AML-193 (cell line): ENCODE measurements around the gene BMP10.

Experiments used
- DNase-seq, 2 experiments: peaks; one replicate each; lab custom pipeline; 2025; lab: John Stamatoyannopoulos, UW

BMP10 gene

DNA sequence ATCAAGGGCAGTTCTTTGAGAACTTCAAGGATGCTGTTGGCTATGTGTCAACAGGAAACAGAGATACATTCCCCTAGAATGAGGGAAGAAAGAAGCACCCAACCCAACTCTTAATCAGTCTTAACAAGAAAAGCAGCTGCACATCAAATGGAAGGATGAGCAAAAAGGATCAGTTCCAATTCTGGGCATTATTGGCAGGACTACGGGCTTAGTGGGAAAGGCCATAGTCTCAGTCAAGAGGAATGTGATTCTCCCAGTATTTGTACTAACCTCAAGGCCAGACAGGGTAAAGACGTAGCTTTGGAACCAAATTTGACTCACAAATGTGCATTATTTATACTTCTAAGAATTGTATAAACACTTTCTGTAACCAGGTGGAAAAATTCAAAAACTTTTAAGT, 18.2 kb downstream of the BMP10 start:
- DNase-seq: no peak

DNA sequence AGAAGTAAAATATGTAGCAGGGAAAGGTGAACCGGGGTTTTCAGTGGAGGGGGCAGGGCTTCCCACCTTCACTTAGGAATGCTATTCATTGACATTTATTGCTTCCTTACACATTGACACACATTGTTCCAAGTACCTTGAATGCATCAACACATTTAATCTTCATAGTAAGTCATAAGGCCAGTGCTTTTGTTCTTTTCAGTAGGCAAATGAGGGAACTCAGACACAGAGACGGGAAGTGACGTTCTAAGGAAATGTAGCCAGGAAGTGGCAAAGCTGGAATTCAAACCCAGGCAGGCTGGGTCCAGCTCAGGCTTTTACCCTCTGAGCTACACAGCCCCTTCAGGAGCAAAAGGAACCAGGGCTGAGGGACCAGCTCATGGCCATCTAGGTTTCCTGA, 20.7 kb downstream of the BMP10 start:
- DNase-seq: no peak

DNA sequence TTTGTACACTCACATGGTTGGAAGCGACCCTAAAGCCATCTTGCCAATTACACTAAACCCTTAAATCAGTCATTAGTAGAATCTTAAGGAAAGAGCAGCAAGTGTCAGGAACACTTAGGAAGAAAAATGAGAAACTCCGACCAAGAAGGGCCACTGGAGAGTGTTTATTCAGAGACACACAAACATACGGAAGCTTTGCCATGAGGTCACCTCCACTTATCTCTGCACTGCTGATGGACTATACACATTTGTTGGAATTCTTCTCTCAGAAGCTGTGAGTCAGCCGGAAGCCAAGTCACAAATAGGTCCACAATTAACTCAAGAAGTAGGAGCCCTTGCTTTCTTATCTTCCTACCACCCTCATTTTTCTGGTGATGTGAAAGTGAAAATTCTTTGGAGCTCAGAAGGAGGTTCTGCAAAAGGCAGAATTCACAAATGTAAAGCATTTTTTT, 21.6 kb downstream of the BMP10 start:
- no peak for DNase-seq

DNA sequence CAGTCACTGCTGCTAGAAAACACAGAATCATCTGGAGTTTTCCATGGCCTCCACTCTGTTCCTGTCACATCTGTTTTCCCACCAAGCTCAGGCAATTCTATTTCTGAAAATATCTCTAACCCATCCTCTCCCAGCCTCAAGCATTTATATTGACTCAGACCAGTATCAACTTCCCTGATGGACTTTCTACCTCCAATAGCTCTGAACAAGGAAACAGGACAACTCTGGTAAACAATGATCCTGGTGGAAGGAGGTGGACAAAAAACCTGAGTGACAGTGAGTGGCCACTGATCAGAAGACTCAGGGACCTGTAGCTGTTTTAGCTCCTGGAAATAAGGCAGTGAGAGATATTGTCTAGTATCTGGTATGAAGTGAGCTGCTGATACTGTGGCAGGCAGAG, 23.4 kb downstream of the BMP10 start:
- DNase-seq: no peak

DNA sequence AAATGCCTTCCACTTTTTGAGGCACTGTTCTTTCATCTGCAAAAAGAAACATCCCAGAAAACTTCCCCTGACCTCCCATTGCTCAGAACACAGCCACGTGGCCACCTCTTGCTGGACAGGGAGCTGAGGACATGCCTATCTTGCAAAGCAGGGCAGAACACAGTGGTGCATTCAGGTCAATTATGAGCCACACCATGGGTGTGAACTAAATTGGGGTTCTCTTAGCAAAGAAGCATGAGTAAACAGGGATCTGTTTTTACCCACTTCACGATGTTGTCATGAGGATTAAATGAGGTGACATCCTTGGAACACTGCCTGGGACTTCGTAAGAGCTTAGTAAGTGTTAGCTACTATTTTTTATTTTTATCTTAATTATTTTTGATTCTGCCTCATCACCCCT, 25.1 kb downstream of the BMP10 start:
- DNase-seq: no peak

DNA sequence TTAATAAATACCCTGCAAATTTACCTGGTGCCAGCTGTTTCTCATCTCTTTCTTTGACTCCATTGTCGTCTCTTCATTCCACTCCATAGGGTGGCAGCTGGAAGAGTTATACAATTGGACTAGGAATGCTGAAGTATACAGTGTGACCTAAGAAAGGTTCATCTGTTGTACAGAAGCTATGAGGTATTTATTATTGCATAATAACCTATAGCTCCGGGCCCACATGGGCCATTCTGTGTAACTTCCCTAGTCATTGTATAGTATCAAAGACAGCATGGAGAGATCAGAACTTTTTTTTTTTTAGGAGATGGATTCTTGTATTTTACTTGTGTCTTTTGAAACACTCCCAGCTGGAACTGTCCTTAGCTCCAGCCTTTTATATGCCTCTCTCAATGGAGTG, 26.2 kb downstream of the BMP10 start:
- no peak for DNase-seq

DNA sequence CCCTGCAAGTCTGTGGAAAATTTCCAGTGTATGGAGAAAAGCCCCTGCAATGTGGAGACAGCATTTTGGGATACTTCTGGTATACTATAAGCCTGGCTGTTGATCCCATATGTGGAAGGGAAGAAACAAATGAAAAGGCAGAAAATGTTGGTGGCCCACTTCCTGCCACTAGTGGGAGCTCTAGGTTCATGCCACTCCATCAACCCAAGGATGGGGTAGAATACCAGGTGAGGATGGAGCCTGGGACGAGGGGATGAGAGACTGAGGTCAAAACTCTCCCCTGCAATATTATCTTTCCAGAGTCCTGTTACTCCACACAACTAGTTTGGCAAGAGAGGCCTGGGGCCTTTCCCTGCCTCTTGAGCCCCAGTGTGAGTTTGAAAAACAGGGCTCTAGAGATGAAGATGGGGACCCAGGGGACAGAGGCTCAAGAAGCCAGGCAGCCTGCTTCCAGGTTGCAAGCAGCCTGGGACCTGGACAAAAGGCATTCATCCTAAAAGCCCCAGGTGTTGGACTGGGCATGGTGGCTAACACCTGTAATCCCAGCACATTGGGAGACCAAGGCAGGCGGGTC, 31.9 kb downstream of the BMP10 start:
- DNase-seq: peak; percentile 23 to 28

DNA sequence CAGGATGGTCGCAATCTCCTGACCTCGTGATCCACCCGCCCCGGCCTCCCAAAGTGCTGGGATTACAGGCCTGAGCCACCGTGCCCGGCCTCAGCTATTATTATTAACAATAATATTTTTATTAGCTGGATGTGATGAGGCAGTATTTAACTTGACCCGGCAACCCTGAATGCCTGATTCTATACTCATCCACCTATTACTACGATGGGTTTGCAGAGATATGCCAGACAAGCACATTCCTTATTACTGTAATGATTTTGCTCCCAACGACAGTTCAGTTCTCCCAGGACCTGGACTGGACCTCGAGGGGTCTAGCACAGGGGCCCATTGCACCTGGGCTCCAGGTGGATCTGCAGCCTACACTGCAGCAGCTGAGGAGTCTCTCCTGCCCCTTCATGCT, 32.6 kb downstream of the BMP10 start:
- DNase-seq: no peak

DNA sequence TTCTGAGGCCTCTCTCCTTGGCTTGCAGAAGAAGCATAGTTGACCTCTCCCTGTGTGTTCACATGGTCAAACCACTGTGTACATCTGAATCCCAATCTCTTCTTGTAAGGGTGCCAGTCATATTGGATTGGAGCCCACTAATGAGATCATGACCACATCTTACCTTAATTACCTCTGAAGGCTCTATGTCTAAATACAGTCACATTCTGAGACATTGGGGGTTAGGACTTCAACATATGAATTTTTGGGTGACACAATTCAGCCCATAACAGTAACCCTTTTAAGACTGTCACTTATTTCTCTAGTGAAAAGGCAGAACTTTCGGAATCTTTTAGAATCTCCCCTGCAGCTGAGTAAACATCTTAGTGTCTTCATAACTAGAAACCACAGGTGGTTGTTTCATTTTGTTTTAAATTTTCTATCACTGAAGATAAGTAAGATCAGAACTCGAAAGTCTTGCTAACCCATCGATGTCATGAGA, 33.3 kb downstream of the BMP10 start:
- DNase-seq: no peak

DNA sequence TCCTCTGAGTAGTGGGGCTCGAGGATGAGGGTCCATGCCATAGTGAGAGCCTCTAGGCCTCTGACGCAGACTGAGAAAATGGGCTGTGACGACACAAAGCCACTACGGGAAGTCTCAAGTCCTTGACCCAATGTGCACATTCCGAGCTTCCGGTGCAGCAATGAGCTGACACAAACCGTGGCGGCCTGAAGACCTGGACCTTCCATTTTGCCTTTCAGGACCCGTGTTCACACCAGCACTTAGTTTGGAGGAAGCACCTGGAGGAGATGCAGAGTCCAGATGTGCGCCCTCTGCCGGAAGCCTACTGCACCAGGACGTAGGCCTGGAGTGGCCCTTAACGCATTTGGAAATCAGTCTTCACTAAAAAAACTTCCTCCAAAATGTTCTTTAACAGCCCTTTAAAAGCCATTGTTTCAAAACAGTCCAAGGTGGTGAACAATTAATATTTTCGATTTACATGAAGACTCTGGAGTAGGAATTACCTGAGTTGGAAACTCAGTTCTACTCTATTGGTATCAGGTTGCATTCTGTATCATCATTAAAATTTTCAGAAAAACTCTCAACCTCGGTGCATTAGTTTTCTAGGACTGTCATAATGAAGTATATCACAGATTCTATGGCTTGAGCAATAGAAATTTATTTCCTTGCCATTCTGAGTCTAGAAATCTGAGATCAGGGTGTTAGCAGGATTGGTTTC, 33.9 kb downstream of the BMP10 start:
- DNase-seq: peak in 1 of 2 experiments; percentile 12

DNA sequence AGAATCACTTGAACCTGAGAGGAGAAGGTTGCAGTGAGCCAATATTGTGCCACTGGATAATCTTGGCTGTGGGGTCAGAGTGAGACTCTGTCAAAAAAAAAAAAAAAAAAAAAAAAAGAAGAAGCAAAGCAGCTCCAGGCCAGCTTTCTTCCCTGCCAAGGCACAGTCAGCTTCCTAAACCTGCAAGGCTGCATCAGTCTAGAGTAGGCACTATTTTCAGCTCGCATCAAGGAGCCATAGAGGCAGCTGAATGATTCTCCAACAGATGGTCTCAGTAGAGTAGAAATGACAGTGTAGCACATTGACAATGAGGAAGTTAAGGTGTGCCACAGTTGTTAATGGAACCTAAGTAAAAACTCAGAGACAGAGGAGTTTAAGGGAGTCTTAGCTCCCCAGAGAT, 35.6 kb downstream of the BMP10 start:
- DNase-seq: peak; percentile 42

DNA sequence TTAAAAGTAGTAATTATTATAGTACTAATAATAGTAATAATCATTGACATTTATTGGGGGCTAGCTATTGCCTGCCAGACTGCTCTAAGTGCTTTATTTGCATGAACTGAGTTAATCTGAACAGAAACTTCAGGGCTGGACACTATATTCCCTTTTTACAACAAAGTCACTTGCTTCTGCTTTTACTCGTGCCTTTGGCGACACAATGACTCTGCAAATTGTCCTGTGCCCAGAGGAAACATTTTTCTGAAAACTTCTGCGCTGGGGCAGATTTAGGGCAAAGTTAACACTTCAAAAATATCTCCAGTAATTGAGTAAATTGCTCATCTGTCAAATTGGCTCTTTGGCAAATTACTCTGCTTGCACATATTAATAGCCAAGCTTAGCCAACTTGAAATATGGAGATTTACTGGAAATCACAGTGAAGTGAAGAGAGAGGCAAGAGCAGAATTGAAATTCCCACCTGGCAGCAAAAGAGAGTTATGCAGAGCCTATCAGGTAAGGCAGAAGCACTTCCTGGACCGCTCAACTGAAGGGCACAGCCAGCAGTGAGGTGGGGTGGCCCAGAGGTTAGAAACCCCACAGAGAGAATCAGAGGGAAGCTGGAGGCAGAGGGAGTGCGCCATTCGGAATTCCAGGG, 36.3 kb downstream of the BMP10 start:
- DNase-seq: peak; percentile 59 to 77

DNA sequence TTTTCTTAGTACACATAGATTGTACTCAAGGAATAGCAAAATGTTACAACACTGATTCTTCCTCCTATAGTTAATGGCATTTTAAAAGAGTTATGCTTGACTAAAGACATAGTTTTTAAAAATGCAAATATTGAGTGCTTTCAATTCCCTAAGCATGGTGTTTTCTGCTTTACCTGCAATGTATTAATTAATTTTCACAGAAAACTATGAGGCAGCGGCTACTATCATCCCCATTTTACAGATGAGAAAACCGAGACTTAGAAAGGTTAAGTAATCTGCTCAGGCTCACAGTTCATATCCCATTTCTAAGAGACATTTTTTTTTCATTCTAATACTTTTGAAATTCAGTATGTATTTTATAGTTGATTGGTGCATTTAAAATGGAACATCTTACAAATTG, 38.0 kb downstream of the BMP10 start:
- no peak for DNase-seq

DNA sequence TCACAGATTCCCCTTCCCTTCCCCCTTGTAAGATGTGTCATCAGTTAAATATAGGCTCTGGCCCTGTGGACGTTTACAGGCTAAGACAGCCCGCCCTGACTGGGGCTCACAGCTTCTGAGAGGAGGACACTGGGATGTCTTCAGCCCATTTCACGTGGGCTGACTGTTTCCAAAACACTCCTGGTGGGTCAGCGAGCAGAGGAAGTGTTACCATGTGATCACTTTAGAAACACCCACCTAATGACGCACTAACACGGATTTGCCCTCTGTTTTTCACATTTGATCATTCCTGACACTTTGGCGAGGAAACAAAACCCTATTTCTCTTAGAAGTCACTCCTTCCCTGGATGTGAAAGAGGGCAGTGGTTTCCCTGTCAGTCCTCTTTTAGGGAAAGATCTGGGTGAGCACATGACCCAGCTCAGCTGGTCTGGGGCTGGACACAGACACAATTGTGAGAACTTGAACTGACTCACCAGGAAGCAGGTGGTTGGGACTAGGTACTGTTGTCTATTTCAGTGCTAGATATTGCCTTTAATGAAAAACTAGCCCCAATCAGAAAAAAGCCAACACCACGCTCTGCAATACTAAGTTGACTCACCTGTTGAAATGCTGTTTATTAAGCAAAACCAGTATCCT, 38.8 kb downstream of the BMP10 start:
- DNase-seq: no peak

DNA sequence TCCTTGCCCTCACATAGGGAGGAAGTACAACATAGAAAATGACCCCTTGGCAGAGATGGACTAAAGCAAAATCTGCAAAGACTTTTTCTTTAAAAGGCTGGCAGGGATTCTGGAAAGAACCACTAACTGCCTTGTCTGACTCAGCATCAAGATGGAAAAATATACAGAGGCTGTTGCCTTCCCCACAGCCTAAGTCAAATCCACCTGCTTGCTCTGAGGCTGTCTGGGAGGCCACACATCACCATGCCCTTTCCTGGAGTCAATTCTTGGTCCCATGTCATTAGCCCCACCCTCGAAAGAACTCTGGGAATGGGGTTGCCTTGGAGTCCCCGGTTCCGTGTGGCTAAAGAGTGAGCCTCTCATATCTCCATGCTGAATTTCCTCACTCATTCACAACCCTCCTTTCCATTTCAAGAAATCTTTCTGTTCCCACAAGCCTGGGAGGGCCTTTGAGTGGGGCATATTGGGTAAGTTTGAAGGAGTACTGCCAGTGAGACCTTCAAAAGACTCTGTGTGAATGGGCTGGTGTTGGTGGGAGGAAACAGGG, 39.4 kb downstream of the BMP10 start:
- DNase-seq: no peak

DNA sequence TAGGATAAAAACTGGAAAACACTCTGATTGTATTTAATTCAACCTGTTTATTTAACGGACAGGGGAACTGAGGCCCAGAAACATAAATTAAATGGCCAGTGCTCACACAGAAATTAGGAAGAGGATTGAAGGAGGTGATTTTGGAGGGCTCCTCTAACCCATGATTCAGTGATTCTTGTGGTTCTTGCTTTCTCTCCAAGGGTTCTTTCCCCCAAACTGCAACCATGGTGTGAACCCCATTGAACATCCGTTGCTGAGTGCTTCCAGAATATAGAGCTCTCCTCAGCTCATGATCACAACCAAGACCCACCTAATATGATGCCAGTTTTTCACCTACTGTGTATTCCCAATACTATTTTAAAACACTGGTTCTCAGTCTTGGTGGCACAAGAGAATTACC, 41.4 kb downstream of the BMP10 start:
- DNase-seq: no peak

DNA sequence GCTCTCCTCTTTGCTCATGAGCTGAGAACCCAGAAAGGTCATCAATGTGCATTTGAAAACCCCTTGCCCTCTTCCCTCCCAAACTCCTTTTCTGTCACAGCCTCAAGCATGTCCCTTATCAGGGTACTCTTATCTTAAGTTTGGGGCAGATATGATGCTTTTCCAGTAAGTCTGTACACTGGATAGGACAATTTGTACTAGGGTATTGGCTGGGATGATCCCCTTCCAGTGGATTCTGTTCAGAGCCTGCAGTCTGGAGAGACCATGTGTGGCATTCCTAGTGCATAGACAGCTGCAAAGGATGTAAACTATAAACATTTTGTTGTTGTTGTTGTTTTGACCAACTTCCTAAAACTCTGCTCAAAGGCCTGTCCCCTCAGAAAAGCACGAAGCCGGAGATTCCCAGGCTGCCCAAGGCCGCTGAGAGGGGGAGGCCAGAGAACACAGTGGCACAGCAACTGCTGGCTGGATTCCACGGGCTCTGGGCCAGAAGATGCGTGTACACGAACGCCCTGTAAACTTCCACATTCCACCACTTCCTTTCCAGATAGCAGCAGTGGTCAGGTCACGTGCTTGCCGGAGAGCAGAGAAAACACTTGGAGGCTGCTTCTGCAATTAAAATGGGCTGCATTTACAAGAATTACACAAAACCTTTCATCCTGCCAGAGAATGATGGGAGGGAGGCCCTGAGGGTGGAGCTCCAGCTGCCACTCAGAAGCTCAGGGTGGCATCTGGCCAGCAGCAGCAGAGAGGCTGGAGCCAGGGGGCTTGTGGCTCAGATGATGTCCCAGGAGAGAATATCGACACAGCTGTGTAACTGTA, 42.1 kb downstream of the BMP10 start:
- peak; percentile 98 to 99 for DNase-seq

DNA sequence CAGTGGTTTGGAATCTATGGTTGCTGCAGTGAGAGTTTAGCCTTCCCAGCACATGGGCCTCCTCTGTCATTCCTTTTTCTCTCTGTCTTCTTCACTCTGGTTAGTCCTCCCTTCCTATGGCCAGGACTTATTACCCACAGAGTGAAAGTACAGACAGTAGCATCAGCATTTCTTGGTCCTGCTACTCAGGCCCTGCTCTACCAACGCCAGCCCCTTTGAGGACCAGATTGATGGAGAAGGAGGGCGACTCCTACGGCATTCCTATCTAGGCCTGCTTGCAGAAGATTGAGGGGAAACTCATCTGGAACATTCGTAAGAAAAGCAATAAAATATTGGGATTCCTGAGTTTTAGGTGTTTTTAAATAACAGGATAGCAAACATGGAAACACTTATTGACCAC, 43.5 kb downstream of the BMP10 start:
- DNase-seq: no peak

DNA sequence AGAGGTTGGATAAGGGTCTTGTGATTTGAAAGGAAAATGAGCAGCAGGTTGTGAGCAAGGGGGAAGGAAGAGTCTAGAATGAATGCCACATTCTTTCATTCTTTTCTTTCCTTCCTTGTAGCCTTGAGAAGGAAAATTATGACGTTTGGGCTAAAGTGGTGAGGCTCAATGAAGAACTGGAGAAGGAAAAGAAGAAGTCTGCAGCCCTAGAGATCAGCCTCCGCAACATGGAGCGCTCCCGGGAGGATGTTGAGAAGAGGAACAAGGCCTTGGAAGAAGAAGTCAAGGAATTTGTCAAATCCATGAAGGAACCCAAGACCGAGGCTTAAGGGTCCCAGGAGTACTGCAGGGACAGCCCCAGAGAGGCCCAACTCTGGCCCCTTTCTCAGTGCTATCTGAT, 45.3 kb downstream of the BMP10 start:
- no peak for DNase-seq

DNA sequence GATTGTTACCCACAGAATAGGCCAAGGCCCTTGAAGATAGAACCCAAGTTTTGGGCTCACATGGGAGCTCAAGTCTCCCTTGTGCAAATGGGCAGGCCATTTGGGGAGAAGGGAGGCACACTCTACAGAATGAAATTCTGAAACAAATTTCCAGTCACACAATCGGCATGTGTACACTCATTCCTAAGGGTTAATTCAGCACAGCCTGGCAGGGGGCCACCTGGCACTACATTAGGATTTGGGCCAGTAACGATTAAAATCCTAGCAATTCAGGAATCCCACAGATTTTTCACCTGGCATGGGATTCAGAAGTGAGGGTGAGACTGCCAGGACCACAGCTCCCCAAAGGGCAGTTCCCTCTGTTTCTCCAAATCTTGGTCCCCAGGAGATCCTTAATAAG, 46.4 kb downstream of the BMP10 start:
- no peak for DNase-seq

DNA sequence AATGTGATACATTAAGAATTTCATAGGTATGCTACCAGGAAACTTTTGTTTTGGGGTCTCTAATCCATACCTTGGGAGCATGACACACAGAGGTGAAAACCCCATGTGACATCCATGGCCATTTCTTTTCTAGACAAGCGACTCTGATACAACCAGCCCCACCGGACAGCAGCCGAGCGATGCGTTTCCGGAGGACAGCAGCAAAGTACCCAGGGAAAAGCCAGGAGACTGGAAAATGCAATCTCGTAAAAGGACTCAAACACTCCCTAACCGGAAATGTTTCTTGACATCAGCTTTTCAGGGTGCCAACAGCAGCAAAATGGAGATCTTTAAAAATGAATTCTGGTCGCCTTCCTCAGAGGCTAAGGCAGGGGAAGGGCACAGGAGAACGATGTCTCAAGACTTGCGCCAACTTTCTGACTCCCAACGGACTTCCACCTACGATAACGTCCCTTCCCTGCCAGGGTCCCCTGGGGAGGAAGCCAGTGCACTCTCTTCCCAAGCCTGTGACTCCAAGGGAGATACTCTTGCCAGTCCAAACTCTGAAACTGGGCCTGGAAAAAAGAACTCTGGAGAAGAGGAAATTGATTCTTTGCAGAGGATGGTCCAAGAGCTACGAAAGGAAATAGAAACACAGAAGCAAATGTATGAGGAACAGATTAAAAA, 48.9 kb downstream of the BMP10 start:
- no peak for DNase-seq
